Measurements from ENCODE around the gene CDKN2AIPNL. TPM values are rescaled to one million over a fixed set of nuclear protein-coding genes. Genes with fewer than 3 reads are reported as not detected.

CDKN2AIPNL gene
- total RNA-seq, 1 experiment from 2014 or later = 63.0 TPM

DNA sequence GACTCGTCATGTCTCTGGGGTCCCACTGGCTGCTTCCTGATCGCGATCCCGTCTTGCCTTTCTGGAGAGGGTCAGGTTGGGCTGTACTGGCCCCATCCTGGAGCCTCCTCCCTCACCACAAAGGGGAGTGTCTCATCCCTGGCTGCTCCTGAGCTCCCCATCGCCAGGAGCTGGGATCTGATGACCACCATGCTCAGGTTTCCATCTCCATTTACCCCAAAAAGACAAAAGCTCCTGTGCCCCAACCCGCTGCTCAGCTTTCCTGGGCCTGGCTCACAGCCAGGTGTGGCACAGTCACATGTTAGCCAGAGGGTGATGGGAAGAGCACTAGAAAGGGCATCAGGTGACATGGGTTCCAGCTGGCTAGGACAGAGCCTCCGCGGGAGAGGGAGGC, 47.3 kb upstream of the CDKN2AIPNL start:
- no peaks in the 10 kb centered on the region for H3K36me3 ChIP-seq (ENCODE audit: control insufficient read depth in 1 of 2, insufficient read depth in 2 of 2, low read length in 2 of 2)
- H3K9ac ChIP-seq (ENCODE audit: low read length) = no peak overlapping the region
- H3K9me3 ChIP-seq (ENCODE audit: control insufficient read depth in 1 of 2, insufficient read depth in 1 of 2, low read depth in 1 of 2, low read length in 2 of 2) = no peaks in the 10 kb centered on the region
- H3K4me2 ChIP-seq (ENCODE audit: low read length) = no peak overlapping the region
- ChIA-PET POLR2A (no interaction called here), CTCF (interaction anchor here (0.5 kb wide), 1 partner anchor 55 kb away, joined by 3 read pairs; no protein-coding TSS in a partner anchor), RAD21 (ENCODE audit: low non-redundant PET in 1 of 2, low total read pairs in 2 of 2, uncharacterized antibody in 2 of 2, unreplicated experiment in 2 of 2) (no interaction called here)
- ATAC-seq (0 out of 2 replicates have a peak, but pooled peaks have one; percentile 22), DNase-seq (ENCODE audit: low read depth, low spot score) (no peak)
- TF ChIP-seq SRF (IDR thresholded peaks at IDR 0.05; ENCODE audit: low read depth) (no peak), EGR1 (IDR thresholded peaks at IDR 0.05; ENCODE audit: low read depth) (no peak), YY1 (IDR thresholded peaks at IDR 0.05; ENCODE audit: extremely low read depth, insufficient replicate concordance, low read depth, low read length) (no peak), ATF3 (IDR thresholded peaks at IDR 0.05) (no peak), FOSL1 (IDR thresholded peaks at IDR 0.05; ENCODE audit: low read depth) (no peak), SIN3A (IDR thresholded peaks at IDR 0.05; ENCODE audit: low read depth) (no peak), CBX3 (IDR thresholded peaks at IDR 0.05; ENCODE audit: low read depth) (no peak), ZBTB33 (IDR thresholded peaks at IDR 0.05; ENCODE audit: extremely low read depth, insufficient replicate concordance, low read length) (no peak), SP1 (IDR thresholded peaks at IDR 0.05; ENCODE audit: low read depth) (no peak), TCF7L2 (IDR thresholded peaks at IDR 0.05; ENCODE audit: borderline replicate concordance, extremely low read depth, insufficient read depth, insufficient read length) (no peak), POLR2AphosphoS5 (IDR thresholded peaks at IDR 0.05; ENCODE audit: low read depth, low read length) (no peak)
- no peaks in the 10 kb centered on the region for H3K27me3 ChIP-seq (ENCODE audit: insufficient read depth, low read length)
- H4K20me1 ChIP-seq (ENCODE audit: insufficient read depth) = no peaks in the 10 kb centered on the region
- BruUV-seq (replicated peaks) = no TSS peak
- H2AFZ ChIP-seq (ENCODE audit: low read depth, low read length, poor library complexity, severe bottlenecking) = no peak overlapping the region
- intact Hi-C loops (cut with micrococcal nuclease) = no loop called here
- peaks cover 4 to 10% of the 10 kb centered on the region in 2 experiments; a peak in 2 of 4 replicates for H3K4me1 ChIP-seq (ENCODE audit: control insufficient read depth in 1 of 2, insufficient read depth in 2 of 2, low read length in 2 of 2)
- H3K27ac ChIP-seq (ENCODE audit: low read depth, low read length) = no peak overlapping the region
- H3K9me2 ChIP-seq (ENCODE audit: insufficient read depth) = no peaks in the 10 kb centered on the region
- no peak overlapping the region for H3K4me3 ChIP-seq (replicated peaks in 1 of 2; ENCODE audit: low read depth in 1 of 2, low read length in 2 of 2)
- no peaks in the 10 kb centered on the region for H3K79me2 ChIP-seq (ENCODE audit: insufficient read depth, low read length)
